ENCODE measurements around the gene HK1. TPM values are rescaled to one million over a fixed set of nuclear protein-coding genes. Genes with fewer than 3 reads are reported as not detected.

The HK1 gene
- total RNA-seq, 4 donors from 2014 or later, result 27.3 to 54.0 (median 30.1) TPM

DNA sequence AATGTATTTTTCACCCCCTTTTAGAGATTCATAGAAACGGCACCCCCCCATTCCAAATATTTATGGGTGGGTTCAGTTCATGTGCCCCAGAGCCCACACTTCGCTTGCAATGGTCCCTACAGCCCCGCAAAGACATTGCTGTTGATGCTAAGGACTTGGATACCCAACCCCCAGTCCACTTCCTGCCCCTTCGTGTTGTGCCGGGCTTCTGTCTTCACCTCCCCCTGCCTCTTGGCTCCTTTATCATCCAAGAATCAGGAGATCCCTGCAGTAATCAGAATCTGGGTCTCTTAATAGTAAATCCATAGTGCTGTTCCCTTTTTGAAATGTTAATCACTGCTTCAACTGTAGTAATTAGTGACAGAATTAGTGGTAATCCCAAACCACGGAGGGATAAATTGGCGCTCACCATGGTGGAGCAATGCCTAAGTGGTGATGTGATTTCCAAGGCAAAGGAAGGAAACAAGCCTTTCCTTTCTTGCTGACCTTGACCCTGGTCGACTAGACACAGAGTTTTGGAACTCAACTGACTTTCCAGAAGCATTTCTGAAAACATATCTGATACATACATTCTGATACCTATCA, 67.7 kb downstream of the HK1 start:
- WGBS, 2 donors, result 38 to 49% methylated on average over 8 of the region's 8 CpGs
- Histone ChIP-seq H3K27ac (peak overlapping the region in 1 of 4 donors; percentile 46), H3K4me1 (peaks cover 0 to 44% (median 24%) of the 10 kb centered on the region in 4 donors), H3K4me3 (no peak overlapping the region), H3K27me3 (no peaks in the 10 kb centered on the region), H3K36me3 (peaks cover 0 to 17% (median 0%) of the 10 kb centered on the region in 3 donors), H3K9me3 (no peaks in the 10 kb centered on the region)
- TF ChIP-seq EP300 (IDR thresholded peaks at IDR 0.05) (no peak), POLR2A (IDR thresholded peaks at IDR 0.05) (no peak)
- TF ChIP-seq, protein P1, sequence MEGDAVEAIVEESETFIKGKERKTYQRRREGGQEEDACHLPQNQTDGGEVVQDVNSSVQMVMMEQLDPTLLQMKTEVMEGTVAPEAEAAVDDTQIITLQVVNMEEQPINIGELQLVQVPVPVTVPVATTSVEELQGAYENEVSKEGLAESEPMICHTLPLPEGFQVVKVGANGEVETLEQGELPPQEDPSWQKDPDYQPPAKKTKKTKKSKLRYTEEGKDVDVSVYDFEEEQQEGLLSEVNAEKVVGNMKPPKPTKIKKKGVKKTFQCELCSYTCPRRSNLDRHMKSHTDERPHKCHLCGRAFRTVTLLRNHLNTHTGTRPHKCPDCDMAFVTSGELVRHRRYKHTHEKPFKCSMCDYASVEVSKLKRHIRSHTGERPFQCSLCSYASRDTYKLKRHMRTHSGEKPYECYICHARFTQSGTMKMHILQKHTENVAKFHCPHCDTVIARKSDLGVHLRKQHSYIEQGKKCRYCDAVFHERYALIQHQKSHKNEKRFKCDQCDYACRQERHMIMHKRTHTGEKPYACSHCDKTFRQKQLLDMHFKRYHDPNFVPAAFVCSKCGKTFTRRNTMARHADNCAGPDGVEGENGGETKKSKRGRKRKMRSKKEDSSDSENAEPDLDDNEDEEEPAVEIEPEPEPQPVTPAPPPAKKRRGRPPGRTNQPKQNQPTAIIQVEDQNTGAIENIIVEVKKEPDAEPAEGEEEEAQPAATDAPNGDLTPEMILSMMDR (IDR thresholded peaks at IDR 0.05), result no peak
- DNase-seq (ENCODE audit: low spot score in 2 of 2), result no peak

DNA sequence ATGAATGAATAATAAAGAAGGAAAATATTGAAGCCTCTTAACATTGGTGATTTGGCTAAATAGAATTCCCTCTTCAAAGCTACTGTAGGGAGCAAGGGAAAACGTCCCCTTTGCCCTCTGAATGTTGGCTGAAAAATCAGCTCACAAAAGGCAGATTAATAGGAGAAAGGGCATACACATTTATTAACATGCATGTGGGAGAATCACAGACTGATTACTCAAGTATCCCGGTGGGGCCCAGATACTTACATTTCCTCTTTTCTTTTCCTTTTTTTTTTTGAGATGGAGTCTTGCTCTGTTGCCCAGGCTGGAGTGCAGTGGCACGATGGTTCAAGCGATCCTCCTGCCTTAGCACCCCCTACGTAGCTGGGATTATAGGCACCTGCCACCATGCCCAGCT, 68.5 kb downstream of the HK1 start:
- DNase-seq (ENCODE audit: low spot score in 2 of 2), result no peak
- Histone ChIP-seq H3K36me3 (peaks cover 0 to 17% (median 0%) of the 10 kb centered on the region in 3 donors), H3K9me3 (no peaks in the 10 kb centered on the region), H3K27me3 (no peaks in the 10 kb centered on the region), H3K4me3 (no peak overlapping the region), H3K4me1 (peaks cover 0 to 44% (median 24%) of the 10 kb centered on the region in 4 donors), H3K27ac (peak overlapping the region in 1 of 4 donors; percentile 46)
- TF ChIP-seq, protein P1 (IDR thresholded peaks at IDR 0.05), result no peak
- no peak for TF ChIP-seq EP300 (IDR thresholded peaks at IDR 0.05)
- TF ChIP-seq POLR2A (IDR thresholded peaks at IDR 0.05), result no peak
- WGBS, 2 donors, result 57 to 65% methylated on average over 5 of the region's 5 CpGs

DNA sequence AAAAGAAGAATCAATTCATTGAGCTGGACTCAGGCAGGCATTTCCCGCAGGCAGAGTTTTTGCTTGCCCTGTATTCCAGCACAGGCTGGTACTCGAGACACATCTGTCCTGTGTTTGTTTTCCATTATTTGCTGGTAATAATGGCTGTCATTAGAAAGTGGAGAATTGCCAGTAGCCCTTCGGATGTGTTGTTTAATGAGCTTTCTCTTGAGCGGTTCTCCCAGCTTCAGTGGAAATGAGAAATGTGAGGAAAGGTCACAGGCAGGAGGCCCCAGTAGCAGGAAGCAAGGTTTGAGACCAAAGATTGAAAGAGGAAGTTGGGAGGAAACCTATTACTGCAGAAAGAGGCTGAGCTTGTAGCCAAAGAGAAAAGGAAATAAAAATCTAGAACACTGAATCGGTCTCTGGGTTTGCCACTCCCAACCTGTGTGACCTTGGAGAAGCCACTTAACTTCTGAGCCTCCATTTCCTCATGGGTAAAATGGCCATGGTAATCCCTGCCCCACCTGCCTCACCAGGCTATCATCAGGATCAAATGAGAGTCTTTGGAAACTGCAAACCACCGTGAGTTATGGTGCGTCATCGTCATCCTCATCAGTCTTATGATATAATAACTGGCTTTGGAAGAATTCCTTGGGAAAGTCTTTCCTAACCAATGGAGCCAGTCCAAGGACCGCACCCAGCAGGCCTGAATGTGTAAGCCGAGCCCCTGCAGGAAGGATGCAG, 70.7 kb downstream of the HK1 start:
- peak; percentile 41 to 71 for DNase-seq (ENCODE audit: low spot score in 2 of 2)
- Histone ChIP-seq H3K9me3 (no peaks in the 10 kb centered on the region), H3K4me3 (no peak overlapping the region), H3K27me3 (no peaks in the 10 kb centered on the region), H3K27ac (peak overlapping the region in 3 of 4 donors; percentile 48 to 73 (median 59)), H3K36me3 (peaks cover 0 to 12% (median 0%) of the 10 kb centered on the region in 3 donors), H3K4me1 (peaks cover 0 to 44% (median 24%) of the 10 kb centered on the region in 4 donors)
- peak in 1 of 2 donors; percentile 67 for TF ChIP-seq EP300 (IDR thresholded peaks at IDR 0.05)
- no peak for TF ChIP-seq POLR2A (IDR thresholded peaks at IDR 0.05)
- WGBS, 2 donors, result 59% methylated on average over 10 of the region's 10 CpGs

DNA sequence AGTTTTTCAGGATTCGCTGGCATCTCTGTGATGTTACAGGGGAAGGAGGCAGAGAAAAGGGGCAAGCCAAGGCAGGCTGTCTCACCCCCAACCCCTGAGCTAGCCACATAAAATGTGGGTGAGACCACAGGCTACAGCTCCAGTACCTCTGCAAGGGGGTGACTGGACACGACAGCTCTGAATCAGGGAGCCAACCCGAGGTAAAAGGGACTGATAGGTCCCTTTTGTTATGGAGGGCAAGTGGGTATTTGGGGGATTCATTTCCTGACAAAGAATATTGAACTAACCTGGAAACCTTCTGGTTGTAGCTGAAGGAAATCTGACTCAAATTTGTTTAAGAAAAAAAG, 71.2 kb downstream of the HK1 start:
- DNase-seq (ENCODE audit: low spot score in 2 of 2), result no peak
- Histone ChIP-seq H3K4me1 (peaks cover 0 to 43% (median 24%) of the 10 kb centered on the region in 4 donors), H3K27ac (peak overlapping the region in 1 of 4 donors; percentile 21)

DNA sequence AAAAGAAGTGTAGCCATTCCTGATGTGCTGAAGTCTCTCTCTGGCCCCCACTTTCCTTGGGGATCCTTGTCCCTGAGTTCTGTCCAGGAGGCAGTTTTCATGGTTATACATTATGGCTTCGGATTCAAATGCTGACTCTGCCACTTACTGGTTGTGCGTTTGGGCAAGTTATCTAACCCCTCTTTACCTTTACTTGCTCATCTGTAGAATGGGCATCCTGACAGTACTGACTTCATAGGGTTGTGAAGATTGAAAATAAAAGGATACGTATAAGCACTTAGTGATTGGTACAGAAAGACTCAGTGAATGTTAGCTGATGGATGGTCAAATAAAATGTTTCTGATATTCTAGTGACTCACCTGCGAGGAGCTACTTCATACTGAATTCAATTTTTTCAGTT, 73.3 kb downstream of the HK1 start:
- no peaks in the 10 kb centered on the region for H3K36me3 ChIP-seq
- H3K4me3 ChIP-seq, result no peak overlapping the region
- no peaks in the 10 kb centered on the region for H3K9me3 ChIP-seq
- H3K27ac ChIP-seq, result no peak overlapping the region
- no peak for DNase-seq (ENCODE audit: low spot score in 2 of 2)
- WGBS, 2 donors, result 83% methylated on average over 4 of the region's 4 CpGs
- peaks cover 0 to 22% (median 12%) of the 10 kb centered on the region in 4 donors for H3K4me1 ChIP-seq
- TF ChIP-seq EP300 (IDR thresholded peaks at IDR 0.05), result no peak
- TF ChIP-seq POLR2A (IDR thresholded peaks at IDR 0.05), result no peak
- TF ChIP-seq, protein P1 (IDR thresholded peaks at IDR 0.05), result no peak
- H3K27me3 ChIP-seq, result no peaks in the 10 kb centered on the region

More for the DNA sequence above, 71.2 kb downstream of the HK1 start:
- Histone ChIP-seq H3K4me3 (no peak overlapping the region), H3K9me3 (no peaks in the 10 kb centered on the region), H3K27me3 (no peaks in the 10 kb centered on the region), H3K36me3 (peaks cover 0 to 7% (median 0%) of the 10 kb centered on the region in 3 donors)
- 81 to 86% methylated on average over 3 of the region's 3 CpGs for WGBS, 2 donors
- TF ChIP-seq, protein P1 (IDR thresholded peaks at IDR 0.05), result no peak
- no peak for TF ChIP-seq EP300 (IDR thresholded peaks at IDR 0.05)
- no peak for TF ChIP-seq POLR2A (IDR thresholded peaks at IDR 0.05)

Measured in tibial nerve (tissue), 4 donors.